NCI-H146 (cell line): Measurements from ENCODE around the gene SLC6A12.
A peak's percentile ranks its signal among the peaks of the same experiment; 100 is the strongest.

Source experiments
- DNase-seq: peaks from one replicate; lab custom pipeline; 2025; lab: John Stamatoyannopoulos, UW

SLC6A12 gene

DNA sequence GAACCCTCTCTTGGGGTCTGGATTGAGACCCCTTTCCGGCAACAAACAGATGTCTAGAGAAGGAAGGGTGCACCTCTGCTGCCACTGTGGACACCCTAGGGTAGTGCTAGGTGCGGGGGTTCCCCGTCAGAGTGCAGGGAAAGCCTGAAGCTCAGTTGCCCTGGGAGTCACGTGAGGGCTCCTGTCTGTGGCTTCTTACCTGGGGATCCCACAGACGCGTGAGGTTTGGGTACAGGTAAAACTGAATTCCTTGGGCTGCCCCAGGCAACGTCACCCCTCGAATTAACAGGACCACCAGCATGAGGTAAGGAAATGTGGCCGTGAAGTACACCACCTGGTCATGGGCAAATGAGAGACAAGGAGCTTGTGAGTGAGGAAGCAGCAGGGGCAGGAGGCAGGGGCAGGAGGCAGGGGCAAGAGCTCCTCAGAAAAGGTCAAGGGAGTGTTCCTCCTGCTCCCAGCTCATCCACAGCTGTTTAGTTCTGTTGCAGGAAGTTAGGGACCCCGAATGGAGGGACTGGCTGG lies 21.0 kb upstream of the SLC6A12 start:
- DNase-seq = no peak

GRCh38 chr12:234019-234418 lies 20.1 kb upstream of the SLC6A12 start:
- no peak for DNase-seq

GRCh38 chr12:233615-233968 lies 19.6 kb upstream of the SLC6A12 start:
- DNase-seq = no peak

GRCh38 chr12:232731-233614 lies 19.0 kb upstream of the SLC6A12 start:
- DNase-seq = no peak

- no peak for DNase-seq
These were observed 17.1 kb upstream of the SLC6A12 start for GRCh38 chr12:230925-231671.

GRCh38 chr12:229441-230191 lies 15.7 kb upstream of the SLC6A12 start:
- DNase-seq = no peak

DNA sequence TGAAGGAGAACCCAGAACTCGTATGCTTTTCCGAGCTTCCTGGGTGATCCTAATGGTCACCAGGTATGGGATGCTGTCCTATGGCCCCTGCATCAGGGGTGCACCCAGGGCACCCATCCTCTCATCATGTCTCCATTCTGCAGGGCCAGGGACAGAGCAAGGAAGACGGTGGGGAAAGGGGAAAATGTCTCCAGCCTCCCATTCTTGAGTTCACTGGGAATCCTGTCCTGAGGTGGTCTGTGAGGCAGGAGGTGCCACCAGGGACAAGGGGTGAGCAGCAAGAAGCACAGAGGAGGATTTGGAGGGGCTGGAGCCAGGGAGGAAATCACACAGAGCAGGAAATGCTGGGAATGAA lies 14.9 kb upstream of the SLC6A12 start:
- DNase-seq = no peak

- DNase-seq = no peak
These were observed 14.2 kb upstream of the SLC6A12 start for GRCh38 chr12:227923-228845.

DNA sequence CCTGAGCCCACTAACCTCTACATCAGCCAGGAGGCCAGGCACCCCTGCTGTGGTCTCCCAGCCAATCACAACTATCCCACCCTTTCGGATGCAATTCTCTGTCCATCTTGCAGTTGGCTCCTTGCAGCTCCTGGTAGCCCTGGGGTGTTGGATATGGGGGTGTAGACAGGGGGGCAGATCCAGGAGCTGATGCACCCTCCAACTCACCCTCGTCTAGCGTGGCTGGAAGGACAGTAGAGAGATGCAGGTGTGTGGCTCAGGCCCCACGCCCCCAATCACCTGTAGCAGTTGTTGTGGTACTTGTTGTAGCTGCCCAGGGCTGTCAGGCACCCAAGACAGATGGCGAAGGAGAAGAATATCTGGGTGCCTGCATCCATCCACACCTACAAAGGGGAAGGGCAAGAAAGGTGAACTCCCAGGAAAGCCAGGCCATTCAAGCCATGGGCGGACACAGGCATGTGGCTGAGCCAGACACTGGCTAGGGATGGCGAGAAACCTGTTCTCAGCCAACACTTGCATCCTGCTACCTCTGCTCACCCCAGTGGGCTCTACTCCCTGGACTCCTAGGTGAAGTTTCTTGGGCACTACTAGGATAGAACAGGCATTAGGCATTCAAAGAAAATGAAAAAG lies 13.4 kb upstream of the SLC6A12 start:
- no peak for DNase-seq

GRCh38 chr12:226401-226800 lies 12.4 kb upstream of the SLC6A12 start:
- no peak for DNase-seq

DNA sequence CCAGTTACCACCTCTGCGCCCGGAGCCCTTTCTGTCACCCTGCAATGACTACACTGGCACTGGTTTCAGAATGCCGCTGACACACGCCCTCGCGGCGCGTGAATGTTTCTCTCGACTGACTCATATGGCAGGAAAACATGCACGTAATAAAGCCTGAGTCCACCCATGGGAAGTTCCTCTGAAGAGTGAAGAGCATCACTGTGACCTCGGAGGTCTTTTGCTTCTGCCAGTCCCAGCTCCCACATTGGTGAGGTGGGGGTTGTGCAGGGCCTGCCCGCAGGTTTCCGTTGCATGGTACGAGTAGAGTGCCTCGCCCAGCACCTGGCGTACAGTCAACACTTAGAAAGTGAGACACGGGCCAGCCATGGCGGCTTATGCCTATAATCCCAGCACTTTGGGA lies 11.1 kb upstream of the SLC6A12 start:
- DNase-seq = no peak

GRCh38 chr12:224330-224729 lies 10.4 kb upstream of the SLC6A12 start:
- no peak for DNase-seq

DNA sequence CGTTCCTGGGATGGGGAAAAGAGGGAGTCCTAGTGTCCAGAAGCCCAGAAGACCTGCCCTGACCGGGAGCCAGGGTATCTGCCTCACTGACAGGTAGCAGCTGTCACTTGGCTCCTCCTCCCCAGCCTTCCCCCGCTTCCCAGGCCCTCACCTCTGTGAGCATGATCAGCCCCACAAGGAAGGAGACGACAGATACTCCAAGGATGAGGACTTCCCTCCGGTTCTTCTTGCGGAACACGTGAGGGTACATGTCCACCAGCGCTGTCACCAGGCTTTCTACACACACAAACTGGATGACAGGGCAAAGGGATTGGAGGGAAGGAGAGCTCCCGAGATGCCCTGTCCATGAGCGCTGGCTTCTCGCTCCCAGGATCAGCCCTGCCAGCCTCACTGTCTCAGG lies 9.9 kb upstream of the SLC6A12 start:
- DNase-seq = no peak

GRCh38 chr12:221736-222135 lies 7.8 kb upstream of the SLC6A12 start:
- DNase-seq = no peak

GRCh38 chr12:220946-221550 lies 7.1 kb upstream of the SLC6A12 start:
- DNase-seq = no peak

GRCh38 chr12:220491-220890 lies 6.5 kb upstream of the SLC6A12 start:
- no peak for DNase-seq

GRCh38 chr12:219891-220352 lies 6.0 kb upstream of the SLC6A12 start:
- DNase-seq = peak; percentile 73

DNA sequence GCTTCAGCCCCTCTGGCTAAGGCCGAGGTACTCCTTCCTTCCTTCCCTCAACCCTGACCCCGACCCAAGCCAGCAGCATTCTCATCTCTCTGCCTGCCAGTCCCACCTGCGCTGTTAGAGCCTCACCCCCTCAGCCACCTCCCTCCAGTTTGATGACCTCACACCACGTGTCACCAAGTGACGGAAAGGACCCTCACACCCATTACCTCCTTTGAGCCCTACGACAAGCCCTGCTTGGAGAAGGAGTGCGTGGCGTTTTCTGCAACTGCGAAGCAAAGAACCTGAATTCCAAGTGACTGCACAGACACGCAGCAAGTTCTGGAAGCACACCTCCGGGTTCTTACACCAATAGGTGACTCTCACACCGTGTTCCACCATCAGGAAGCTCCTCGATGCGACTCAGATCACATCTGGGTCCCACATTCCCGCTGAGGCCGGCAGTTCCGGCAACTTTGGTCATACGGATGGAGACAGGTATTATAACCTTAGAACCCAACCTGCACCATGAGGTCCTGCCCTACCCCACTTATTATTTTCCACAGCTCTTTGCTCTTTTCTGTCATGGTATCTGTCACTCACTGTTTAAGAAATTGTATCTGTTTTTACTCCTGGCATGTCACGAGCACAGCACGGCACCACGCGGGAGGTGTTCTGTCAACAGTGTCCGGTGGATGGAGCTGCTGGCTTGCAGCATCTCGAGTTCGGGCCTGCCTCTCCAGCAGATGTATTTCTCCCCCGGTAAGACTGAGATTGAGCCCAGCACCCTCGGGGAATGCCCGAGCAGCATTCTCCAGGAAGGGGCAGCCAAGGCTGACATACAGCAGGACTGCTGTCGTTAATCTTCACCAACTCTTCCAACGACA lies 5.0 kb upstream of the SLC6A12 start:
- no peak for DNase-seq

DNA sequence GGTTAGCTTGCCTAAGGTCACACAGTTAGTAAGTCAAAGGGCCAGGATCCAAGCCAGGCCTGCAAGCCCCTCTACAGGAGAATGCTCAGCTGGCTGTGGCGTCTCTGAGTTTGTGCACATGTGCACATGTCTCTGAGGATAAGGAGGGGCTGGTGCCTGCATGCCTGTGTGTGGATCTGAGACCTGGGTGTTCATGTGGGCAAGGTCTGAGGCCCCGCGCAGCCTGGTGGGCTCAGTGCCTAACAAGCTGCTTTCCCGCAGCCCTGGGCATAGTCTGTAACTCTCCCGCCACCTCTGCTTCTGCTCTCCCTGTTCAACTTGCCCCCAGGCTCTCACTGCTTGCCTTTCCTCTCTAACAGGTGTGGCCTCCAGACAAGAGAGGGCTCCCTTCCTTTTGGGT lies 4.3 kb upstream of the SLC6A12 start:
- DNase-seq = no peak
